DND-41 (cell line): ENCODE results near the gene NTM.

Experiments used
- ATAC-seq: fragments of 200-7000 bp; cut with Tn5 transposase; 3 replicates; pipeline ENCODE4 v1.9.1; 2021; ENCODE audit warnings: low read depth; ENCODE audit not compliant: insufficient read depth
- DNase-seq: peaks from one replicate; pipeline ENCODE4 v3.0.0-alpha.2; 2020
- H2AFZ ChIP-seq: 2 replicates; pipeline ENCODE4 v1.6.0; 2012; ENCODE audit warnings: low read depth, low read length
- H3K27ac ChIP-seq: 2 replicates; pipeline ENCODE4 v1.5.1; 2012; ENCODE audit warnings: low read length, inconsistent platforms
- H3K27me3 ChIP-seq: fragments of 200-600 bp; sonication (generic); 2 replicates; pipeline ENCODE4 v1.6.0; 2012; ENCODE audit warnings: low read length, mild to moderate bottlenecking, inconsistent platforms; ENCODE audit not compliant: insufficient read depth, poor library complexity
- H3K36me3 ChIP-seq: 2 replicates; pipeline ENCODE4 v1.5.1; 2012; ENCODE audit warnings: low read length, inconsistent platforms; ENCODE audit not compliant: insufficient read depth
- H3K4me1 ChIP-seq: 2 replicates; pipeline ENCODE4 v1.5.1; 2012; ENCODE audit warnings: mild to moderate bottlenecking, low read length; ENCODE audit not compliant: insufficient read depth
- H3K4me2 ChIP-seq: 2 replicates; pipeline ENCODE4 v1.6.0; 2012; ENCODE audit warnings: mild to moderate bottlenecking, moderate library complexity, low read length, inconsistent platforms; ENCODE audit not compliant: insufficient read depth
- H3K4me3 ChIP-seq, 2 experiments: fragments of 200-600 bp in 1 of 2; shearing (Covaris generic) in 1 of 2; 2 replicates each; pipeline ENCODE4 v1.5.1; 2012 to 2016; ENCODE audit warnings: inconsistent platforms in 2 of 2, low read length in 2 of 2, mild to moderate bottlenecking in 2 of 2, low read depth in 1 of 2, moderate library complexity in 1 of 2
- H3K79me2 ChIP-seq: 2 replicates; pipeline ENCODE4 v1.6.0; 2012; ENCODE audit warnings: low read length, inconsistent platforms; ENCODE audit not compliant: insufficient read depth
- H3K9ac ChIP-seq: 2 replicates; pipeline ENCODE4 v1.6.0; 2012; ENCODE audit warnings: low read depth, mild to moderate bottlenecking, inconsistent platforms, low read length, moderate library complexity
- H3K9me3 ChIP-seq: 2 replicates; pipeline ENCODE4 v1.5.1; 2012; ENCODE audit warnings: low read length, moderate library complexity, mild to moderate bottlenecking, inconsistent platforms; ENCODE audit not compliant: insufficient read depth, severe bottlenecking
- H4K20me1 ChIP-seq: 2 replicates; pipeline ENCODE4 v1.6.0; 2012; ENCODE audit warnings: low read length; ENCODE audit not compliant: insufficient read depth
- CTCF ChIP-seq: IDR thresholded peaks from 2 replicates; pipeline ENCODE4 v1.5.1; 2012; ENCODE audit warnings: borderline replicate concordance, low read length, moderate library complexity, mild to moderate bottlenecking; ENCODE audit not compliant: poor library complexity, severe bottlenecking; ENCODE audit errors: extremely low read depth
- EZH2 ChIP-seq: IDR thresholded peaks from 3 replicates; pipeline ENCODE4 v1.6.1; 2012; ENCODE audit warnings: borderline replicate concordance, low read depth, mild to moderate bottlenecking, moderate library complexity, low read length, inconsistent platforms; ENCODE audit not compliant: severe bottlenecking

Gene NTM

GRCh38 chr11:131412061-131412460 lies 41.6 kb downstream of the NTM start:
- Histone ChIP-seq H4K20me1 (no peaks in the 10 kb centered on the region), H3K79me2 (no peaks in the 10 kb centered on the region), H2AFZ (no peak overlapping the region), H3K27me3 (peaks cover 4% of the 10 kb centered on the region), H3K27ac (no peak overlapping the region), H3K9ac (no peak overlapping the region), H3K36me3 (no peaks in the 10 kb centered on the region), H3K4me2 (no peak overlapping the region), H3K4me1 (no peaks in the 10 kb centered on the region), H3K9me3 (no peaks in the 10 kb centered on the region), H3K4me3 (no peak overlapping the region)
- TF ChIP-seq EZH2 = no peak
- TF ChIP-seq CTCF = no peak
- ATAC-seq (no peak), DNase-seq (no peak)

GRCh38 chr11:131413217-131413616 lies 42.8 kb downstream of the NTM start:
- Histone ChIP-seq H3K9ac (no peak overlapping the region), H3K36me3 (no peaks in the 10 kb centered on the region), H3K27ac (no peak overlapping the region), H3K4me2 (no peak overlapping the region), H3K27me3 (peaks cover 4% of the 10 kb centered on the region), H4K20me1 (no peaks in the 10 kb centered on the region), H3K4me3 (no peak overlapping the region), H2AFZ (no peak overlapping the region), H3K79me2 (no peaks in the 10 kb centered on the region), H3K4me1 (no peaks in the 10 kb centered on the region), H3K9me3 (no peaks in the 10 kb centered on the region)
- DNase-seq (no peak), ATAC-seq (no peak)
- TF ChIP-seq EZH2 (no peak), CTCF (no peak)

GRCh38 chr11:131418189-131418588 lies 47.8 kb downstream of the NTM start:
- no peak overlapping the region for H2AFZ ChIP-seq
- no peak for TF ChIP-seq EZH2
- TF ChIP-seq CTCF = no peak
- H3K27ac ChIP-seq = no peak overlapping the region
- H3K79me2 ChIP-seq = no peaks in the 10 kb centered on the region
- ATAC-seq (no peak), DNase-seq (no peak)
- H3K4me1 ChIP-seq = no peaks in the 10 kb centered on the region
- no peaks in the 10 kb centered on the region for H3K9me3 ChIP-seq
- H3K9ac ChIP-seq = no peak overlapping the region
- H3K4me2 ChIP-seq = no peak overlapping the region
- H4K20me1 ChIP-seq = no peaks in the 10 kb centered on the region
- peaks cover 25% of the 10 kb centered on the region for H3K27me3 ChIP-seq
- no peak overlapping the region for H3K4me3 ChIP-seq
- no peaks in the 10 kb centered on the region for H3K36me3 ChIP-seq
